OCI-LY1 (cell line): ENCODE measurements around the gene LRRC56.
"Not testable (repeated sequence)": the region's sequence is repeated elsewhere in the genome, so short reads cannot be mapped to it uniquely, and the experiment has no call there.

Experiments used
- H2AFZ ChIP-seq: fragments of 200-600 bp; sonication (generic), shearing (Covaris generic); 2 replicates; pipeline ENCODE4 v1.6.0; 2014; ENCODE audit warnings: antibody characterized with exemption, mild to moderate bottlenecking, low read length
- H3F3A ChIP-seq: fragments of 200-600 bp; sonication (generic), shearing (Covaris generic); 2 replicates; pipeline ENCODE4 v1.6.0; 2014; ENCODE audit warnings: mild to moderate bottlenecking, antibody characterized with exemption, low read length, moderate library complexity; ENCODE audit not compliant: insufficient read depth
- H3K27ac ChIP-seq: fragments of 200-600 bp; sonication (generic); 2 replicates; pipeline ENCODE4 v1.5.1; 2014; ENCODE audit warnings: low read length, mixed run types, mild to moderate bottlenecking, low read depth; ENCODE audit not compliant: poor library complexity, severe bottlenecking
- H3K27me3 ChIP-seq: fragments of 200-600 bp; sonication (generic); 2 replicates; pipeline ENCODE4 v1.6.0; 2014; ENCODE audit warnings: antibody characterized with exemption, mild to moderate bottlenecking, low read length, moderate library complexity; ENCODE audit not compliant: insufficient read depth
- H3K36me3 ChIP-seq: fragments of 200-600 bp; sonication (generic); 2 replicates; pipeline ENCODE4 v1.6.1; 2014; ENCODE audit warnings: mild to moderate bottlenecking, antibody characterized with exemption, low read length, moderate library complexity, mixed read lengths; ENCODE audit not compliant: insufficient read depth
- H3K4me1 ChIP-seq: fragments of 200-600 bp; sonication (generic); 2 replicates; pipeline ENCODE4 v1.5.1; 2014; ENCODE audit warnings: mild to moderate bottlenecking, low read length, moderate library complexity; ENCODE audit not compliant: insufficient read depth, severe bottlenecking
- H3K4me2 ChIP-seq: fragments of 200-600 bp; sonication (generic), shearing (Covaris generic); 2 replicates; pipeline ENCODE4 v1.6.1; 2014; ENCODE audit warnings: low read length
- H3K4me3 ChIP-seq: fragments of 200-600 bp; sonication (generic); 2 replicates; pipeline ENCODE4 v1.5.1; 2014; ENCODE audit warnings: low read length, low read depth, mild to moderate bottlenecking, mixed read lengths; ENCODE audit not compliant: poor library complexity, severe bottlenecking
- H3K79me2 ChIP-seq: fragments of 200-600 bp; shearing (Covaris generic); 2 replicates; pipeline ENCODE4 v1.6.1; 2016; ENCODE audit warnings: mixed run types, low read length, mixed read lengths; ENCODE audit not compliant: insufficient read depth
- H3K9ac ChIP-seq: fragments of 200-600 bp; sonication (generic), shearing (Covaris generic); 2 replicates; pipeline ENCODE4 v1.6.1; 2014; ENCODE audit warnings: mild to moderate bottlenecking, low read length, mixed read lengths
- H3K9me2 ChIP-seq: fragments of 200-600 bp; sonication (generic), shearing (Covaris generic); 2 replicates; pipeline ENCODE4 v1.6.1; 2014; ENCODE audit warnings: low read depth, mild to moderate bottlenecking, low read length, mixed read lengths
- H3K9me3 ChIP-seq: fragments of 200-600 bp; shearing (Covaris generic); 2 replicates; pipeline ENCODE4 v1.6.1; 2014; ENCODE audit warnings: low read length, mixed read lengths
- H4K20me1 ChIP-seq: fragments of 200-600 bp; sonication (generic), shearing (Covaris generic); 2 replicates; pipeline ENCODE4 v1.6.0; 2016; ENCODE audit warnings: mild to moderate bottlenecking, low read length; ENCODE audit not compliant: insufficient read depth
- CTCF ChIP-seq: fragments of 200-600 bp; sonication (generic), shearing (Covaris generic); IDR thresholded peaks from 2 replicates; pipeline ENCODE4 v1.5.1; 2017; ENCODE audit warnings: mild to moderate bottlenecking, antibody characterized with exemption, low read length, moderate library complexity, mixed read lengths
- EZH2 ChIP-seq: fragments of 200-600 bp; sonication (generic), shearing (Covaris generic); IDR thresholded peaks from 2 replicates; pipeline ENCODE4 v1.8.0; 2017; ENCODE audit warnings: borderline replicate concordance, mixed run types, mild to moderate bottlenecking, antibody characterized with exemption, low read length, moderate library complexity, mixed read lengths

LRRC56 gene

GRCh38 chr11:569158-569885 is 32.0 kb downstream of the LRRC56 start:
- Histone ChIP-seq H3K4me1 (peaks cover 29% of the 10 kb centered on the region), H3K9me3 (no peaks in the 10 kb centered on the region), H2AFZ (no peak overlapping the region)

GRCh38 chr11:571802-572185 is 34.5 kb downstream of the LRRC56 start:
- no peak overlapping the region for H3K27ac ChIP-seq
- peaks cover under 1% of the 10 kb centered on the region for H3K79me2 ChIP-seq
- H3K9me3 ChIP-seq, result no peaks in the 10 kb centered on the region
- H3K4me3 ChIP-seq, result no peak overlapping the region
- H3K36me3 ChIP-seq, result no peaks in the 10 kb centered on the region
- no peak overlapping the region for H2AFZ ChIP-seq
- TF ChIP-seq EZH2, result no peak
- no peak for TF ChIP-seq CTCF
- H3K9ac ChIP-seq, result no peak overlapping the region
- H3F3A ChIP-seq, result no peaks in the 10 kb centered on the region
- H4K20me1 ChIP-seq, result no peaks in the 10 kb centered on the region
- no peaks in the 10 kb centered on the region for H3K9me2 ChIP-seq
- peaks cover 37% of the 10 kb centered on the region for H3K4me1 ChIP-seq
- no peak overlapping the region for H3K4me2 ChIP-seq
- peaks cover 5% of the 10 kb centered on the region; the same call in 1 of the 2 replicates for H3K27me3 ChIP-seq

More at GRCh38 chr11:569158-569885, 32.0 kb downstream of the LRRC56 start:
- H3K27me3 ChIP-seq, result peaks cover 5% of the 10 kb centered on the region; the same call in 1 of the 2 replicates
- TF ChIP-seq EZH2, result no peak
- TF ChIP-seq CTCF, result no peak
- no peaks in the 10 kb centered on the region for H3K79me2 ChIP-seq
- H3K4me2 ChIP-seq, result peak overlapping the region; percentile 100
- peak overlapping the region; percentile 85 for H3K4me3 ChIP-seq
- peak overlapping the region; percentile 97 for H3K9ac ChIP-seq
- H3K9me2 ChIP-seq, result no peaks in the 10 kb centered on the region
- H3K36me3 ChIP-seq, result no peaks in the 10 kb centered on the region
- H3K27ac ChIP-seq, result no peak overlapping the region
- no peaks in the 10 kb centered on the region for H3F3A ChIP-seq
- no peaks in the 10 kb centered on the region for H4K20me1 ChIP-seq

- Histone ChIP-seq H3K4me2 (no peak overlapping the region), H3K9me2 (no peaks in the 10 kb centered on the region), H3K9ac (no peak overlapping the region), H4K20me1 (no peaks in the 10 kb centered on the region), H3K9me3 (no peaks in the 10 kb centered on the region), H3K27ac (no peak overlapping the region), H3K36me3 (no peaks in the 10 kb centered on the region; the same call in 1 of the 2 replicates), H2AFZ (no peak overlapping the region), H3K4me1 (peaks cover 36% of the 10 kb centered on the region), H3K4me3 (no peak overlapping the region), H3K79me2 (peaks cover 16% of the 10 kb centered on the region), H3K27me3 (peaks cover 5% of the 10 kb centered on the region; the same call in 1 of the 2 replicates), H3F3A (no peaks in the 10 kb centered on the region)
- no peak for TF ChIP-seq CTCF
- TF ChIP-seq EZH2, result no peak
Observed at GRCh38 chr11:573146-573759, 35.9 kb downstream of the LRRC56 start.

- H3K9ac ChIP-seq, H3K27me3 ChIP-seq, H3K9me2 ChIP-seq, H4K20me1 ChIP-seq, H3K9me3 ChIP-seq, H3K36me3 ChIP-seq, H2AFZ ChIP-seq, H3F3A ChIP-seq, H3K27ac ChIP-seq: not testable (repeated sequence)
- Histone ChIP-seq H3K79me2 (peaks cover 24% of the 10 kb centered on the region), H3K4me2 (peak overlapping the region; percentile 100; the same call in 1 of the 2 replicates), H3K4me1 (peaks cover 41% of the 10 kb centered on the region), H3K4me3 (peak overlapping the region; percentile 90)
Observed at GRCh38 chr11:574031-574570, 36.8 kb downstream of the LRRC56 start.
